GM20431 (cell line): ENCODE measurements around the gene SPHK2.
"Not testable (repeated sequence)": the region's sequence is repeated elsewhere in the genome, so short reads cannot be mapped to it uniquely, and the experiment has no call there.

Source experiments
- in situ Hi-C: fragments of 300-500 bp; cut with MseI, MboI; formaldehyde crosslinking; loops from one replicate; pipeline ENCODE4 v1.15.0; 2020; ENCODE audit warnings: low sequenced_read_pairs; ENCODE audit not compliant: unreplicated experiment

SPHK2 gene

GRCh38 chr19:48623556-48624066 is 4.3 kb downstream of the SPHK2 start:
- in situ Hi-C loops = no loop called here

- in situ Hi-C loops = no loop called here
Observed at GRCh38 chr19:48624067-48624594, 4.8 kb downstream of the SPHK2 start.

- in situ Hi-C loops = no loop called here
Observed at GRCh38 chr19:48624791-48625723, 5.8 kb downstream of the SPHK2 start.

- in situ Hi-C loops = no loop called here
Observed at GRCh38 chr19:48625891-48626327, 6.6 kb downstream of the SPHK2 start.

- in situ Hi-C loops = no loop called here
Observed at GRCh38 chr19:48627201-48627864, 8.0 kb downstream of the SPHK2 start.

- in situ Hi-C loops = no loop called here
Observed at GRCh38 chr19:48627865-48628314, 8.6 kb downstream of the SPHK2 start.

GRCh38 chr19:48628486-48629296 is 9.4 kb downstream of the SPHK2 start:
- in situ Hi-C loops = no loop called here

GRCh38 chr19:48629297-48629598 is 9.9 kb downstream of the SPHK2 start:
- in situ Hi-C loops = no loop called here

- in situ Hi-C loops = no loop called here
Observed at GRCh38 chr19:48629599-48630295, 10.4 kb downstream of the SPHK2 start.

GRCh38 chr19:48630296-48631063 is 11.2 kb downstream of the SPHK2 start:
- in situ Hi-C loops = no loop called here

GRCh38 chr19:48631225-48631624 is 11.9 kb downstream of the SPHK2 start:
- in situ Hi-C loops = no loop called here

- in situ Hi-C loops = not testable (repeated sequence)
Observed at GRCh38 chr19:48632286-48632685, 13.0 kb downstream of the SPHK2 start.

- in situ Hi-C loops = no loop called here
Observed at GRCh38 chr19:48632692-48633147, 13.4 kb downstream of the SPHK2 start.

- in situ Hi-C loops = no loop called here
Observed at GRCh38 chr19:48633148-48634035, 14.1 kb downstream of the SPHK2 start.

- in situ Hi-C loops = no loop called here
Observed at GRCh38 chr19:48634036-48634342, 14.7 kb downstream of the SPHK2 start.

- in situ Hi-C loops = no loop called here
Observed at GRCh38 chr19:48634424-48635262, 15.3 kb downstream of the SPHK2 start.
